G401.6 (cell line): ENCODE results near the gene CAB39.

Experiments
- FAIRE-seq: peaks from 2 replicates; lab custom pipeline; 2012; peaks lifted over from hg19 to GRCh38; lab: Jason Lieb, UNC

Gene CAB39

GRCh38 chr2:230864122-230864604, 151.5 kb downstream of the CAB39 start:
- FAIRE-seq = no peak

- FAIRE-seq = no peak
These were observed 152.1 kb downstream of the CAB39 start, which contains the start of gene ITM2C for GRCh38 chr2:230864605-230865306. Gene ITM2C (plus strand): TSS chr2:230864942. CDS start chr2:230865026, 84 bp downstream.

- FAIRE-seq = no peak
These were observed 152.7 kb downstream of the CAB39 start for GRCh38 chr2:230865307-230865765.

- no peak for FAIRE-seq
These were observed 153.4 kb downstream of the CAB39 start for GRCh38 chr2:230865766-230866755.

GRCh38 chr2:230866756-230867523, 154.3 kb downstream of the CAB39 start:
- no peak for FAIRE-seq

- no peak for FAIRE-seq
These were observed 155.7 kb downstream of the CAB39 start for GRCh38 chr2:230868161-230868946.

- no peak for FAIRE-seq
These were observed 156.6 kb downstream of the CAB39 start for GRCh38 chr2:230868947-230869913.

- no peak for FAIRE-seq
These were observed 157.4 kb downstream of the CAB39 start for GRCh38 chr2:230869914-230870543.
